K562 (cell line): ENCODE results near the gene FANCG. TPM values are rescaled to one million over a fixed set of nuclear protein-coding genes. Genes with fewer than 3 reads are reported as not detected.

Experiments used
- polyA plus RNA-seq, 8 experiments: library from polyadenylated mRNA; depleted of rRNA in 4 of 8; stranded (reverse) in 5 of 8; unstranded in 3 of 8; fragments of >200 nt; fragmentation: Nextera tagmentation in 2 of 8; fragmentation: Illumina TruSeq in 1 of 8; extraction: Ambion mirVana in 2 of 8; extraction: Trizol in 1 of 8; gene quantifications; 2 replicates each; pipeline versions ENCODE4 v1.2.1 to v1.2.3, GENCODE V29; 2011 to 2014; ENCODE audit warnings: inconsistent platforms in 1 of 8, missing spikeins in 1 of 8
- small RNA-seq: library from RNA; depleted of rRNA; stranded (forward); fragments of <200 nt; gene quantifications from one replicate; pipeline ENCODE3, GENCODE V24; 2014
- total RNA-seq, 7 experiments: library from RNA; depleted of rRNA in 6 of 7; stranded (reverse); fragments of >200 nt in 6 of 7; fragmentation: Illumina TruSeq in 2 of 7; extraction: Trizol in 2 of 7; gene quantifications; 2 replicates each; pipeline versions ENCODE4 v1.2.1 to v1.2.3, GENCODE V29; 2011 to 2021; ENCODE audit warnings: low replicate concordance in 1 of 7

Gene FANCG
- total and polyA plus RNA-seq, 9 of the 15 experiments (the other 6 are each of a cell fraction or from before 2014, with no cell fraction given): 7.5 to 43.9 (median 31.0) TPM

Small RNA genes lying within 50 kb of the gene (small RNA-seq; reads per million reads assigned to genes)
- gene RN7SL338P: not detected

Other genes with a start within 250 kb of the FANCG start
- gene PHF24, start 121.7 kb downstream of the FANCG start, total RNA-seq (2014; rRNA removed): not detected in 2 replicates
- not detected in 2 replicates for gene PHF24, start 121.7 kb downstream of the FANCG start, total RNA-seq (2014; rRNA removed; fragmentation: Illumina TruSeq; extraction: Trizol)
- gene PHF24, start 121.7 kb downstream of the FANCG start, total RNA-seq (2015; rRNA removed; fragmentation: Illumina TruSeq; extraction: Trizol): not detected in 2 replicates
- not detected in 2 replicates for gene PHF24, start 121.7 kb downstream of the FANCG start, total RNA-seq (2021)
- gene PHF24, start 121.7 kb downstream of the FANCG start, polyA plus RNA-seq (2011; rRNA removed): 0.01 TPM in 2 replicates
- not detected in 2 replicates for gene PHF24, start 121.7 kb downstream of the FANCG start, polyA plus RNA-seq (2014; fragmentation: Illumina TruSeq; extraction: Trizol)
- gene PHF24, start 121.7 kb downstream of the FANCG start, polyA plus RNA-seq (2014; fragmentation: Nextera tagmentation; extraction: Ambion mirVana): not detected
- 0.01 TPM in 1 of 2 replicates, not detected in the other for gene PHF24, start 121.7 kb downstream of the FANCG start, polyA plus RNA-seq (2014; rRNA removed)
- 4.1 and 5.2 TPM in 2 replicates for gene DNAJB5, start 90.2 kb downstream of the FANCG start, total RNA-seq (2014; rRNA removed)
- gene DNAJB5, start 90.2 kb downstream of the FANCG start, total RNA-seq (2014; rRNA removed; fragmentation: Illumina TruSeq; extraction: Trizol): 3.7 TPM in 2 replicates
- gene DNAJB5, start 90.2 kb downstream of the FANCG start, total RNA-seq (2015; rRNA removed; fragmentation: Illumina TruSeq; extraction: Trizol): 2.6 and 2.7 TPM in 2 replicates
- 3.6 and 4.4 TPM in 2 replicates for gene DNAJB5, start 90.2 kb downstream of the FANCG start, total RNA-seq (2021)
- 1.5 and 1.7 TPM in 2 replicates for gene DNAJB5, start 90.2 kb downstream of the FANCG start, polyA plus RNA-seq (2011; rRNA removed)
- 7.4 and 7.8 TPM in 2 replicates for gene DNAJB5, start 90.2 kb downstream of the FANCG start, polyA plus RNA-seq (2014; fragmentation: Illumina TruSeq; extraction: Trizol)
- gene DNAJB5, start 90.2 kb downstream of the FANCG start, polyA plus RNA-seq (2014; fragmentation: Nextera tagmentation; extraction: Ambion mirVana): under 1 TPM; 0.15 to 0.63 TPM
- 3.7 and 4.2 TPM in 2 replicates for gene DNAJB5, start 90.2 kb downstream of the FANCG start, polyA plus RNA-seq (2014; rRNA removed)
- 192 and 235 TPM in 2 replicates for gene VCP, start 7.3 kb downstream of the FANCG start, total RNA-seq (2014; rRNA removed)
- 199 and 201 TPM in 2 replicates for gene VCP, start 7.3 kb downstream of the FANCG start, total RNA-seq (2014; rRNA removed; fragmentation: Illumina TruSeq; extraction: Trizol)
- gene VCP, start 7.3 kb downstream of the FANCG start, total RNA-seq (2015; rRNA removed; fragmentation: Illumina TruSeq; extraction: Trizol): 199 TPM in 2 replicates
- gene VCP, start 7.3 kb downstream of the FANCG start, total RNA-seq (2021): 232 and 256 TPM in 2 replicates
- 221 and 257 TPM in 2 replicates for gene VCP, start 7.3 kb downstream of the FANCG start, polyA plus RNA-seq (2011; rRNA removed)
- 209 and 259 TPM in 2 replicates for gene VCP, start 7.3 kb downstream of the FANCG start, polyA plus RNA-seq (2014; fragmentation: Illumina TruSeq; extraction: Trizol)
- 10 to 100 TPM in 1 of 2 experiments, 1 to 10 TPM in 1; 7.1 to 15.6 TPM for gene VCP, start 7.3 kb downstream of the FANCG start, polyA plus RNA-seq (2014; fragmentation: Nextera tagmentation; extraction: Ambion mirVana)
- gene VCP, start 7.3 kb downstream of the FANCG start, polyA plus RNA-seq (2014; rRNA removed): 128 and 140 TPM in 2 replicates
- 11.3 and 11.5 TPM in 2 replicates for gene PIGO, start 16.6 kb upstream of the FANCG start, total RNA-seq (2014; rRNA removed)
- 5.4 and 6.7 TPM in 2 replicates for gene PIGO, start 16.6 kb upstream of the FANCG start, total RNA-seq (2014; rRNA removed; fragmentation: Illumina TruSeq; extraction: Trizol)
- gene PIGO, start 16.6 kb upstream of the FANCG start, total RNA-seq (2015; rRNA removed; fragmentation: Illumina TruSeq; extraction: Trizol): 5.7 TPM in 2 replicates
- gene PIGO, start 16.6 kb upstream of the FANCG start, total RNA-seq (2021): 13.7 and 15.8 TPM in 2 replicates
- gene PIGO, start 16.6 kb upstream of the FANCG start, polyA plus RNA-seq (2011; rRNA removed): 9.7 and 15.0 TPM in 2 replicates
- 10.1 and 12.2 TPM in 2 replicates for gene PIGO, start 16.6 kb upstream of the FANCG start, polyA plus RNA-seq (2014; fragmentation: Illumina TruSeq; extraction: Trizol)
- 1 to 10 TPM; 5.6 to 5.9 TPM for gene PIGO, start 16.6 kb upstream of the FANCG start, polyA plus RNA-seq (2014; fragmentation: Nextera tagmentation; extraction: Ambion mirVana)
- gene PIGO, start 16.6 kb upstream of the FANCG start, polyA plus RNA-seq (2014; rRNA removed): 10.2 and 11.1 TPM in 2 replicates
- 215 and 273 TPM in 2 replicates for gene STOML2, start 23.2 kb upstream of the FANCG start, total RNA-seq (2014; rRNA removed)
- 109 and 132 TPM in 2 replicates for gene STOML2, start 23.2 kb upstream of the FANCG start, total RNA-seq (2014; rRNA removed; fragmentation: Illumina TruSeq; extraction: Trizol)
- gene STOML2, start 23.2 kb upstream of the FANCG start, total RNA-seq (2015; rRNA removed; fragmentation: Illumina TruSeq; extraction: Trizol): 131 and 132 TPM in 2 replicates
- gene STOML2, start 23.2 kb upstream of the FANCG start, total RNA-seq (2021): 211 and 214 TPM in 2 replicates
- 196 and 209 TPM in 2 replicates for gene STOML2, start 23.2 kb upstream of the FANCG start, polyA plus RNA-seq (2011; rRNA removed)
- gene STOML2, start 23.2 kb upstream of the FANCG start, polyA plus RNA-seq (2014; fragmentation: Illumina TruSeq; extraction: Trizol): 174 and 184 TPM in 2 replicates
- gene STOML2, start 23.2 kb upstream of the FANCG start, polyA plus RNA-seq (2014; fragmentation: Nextera tagmentation; extraction: Ambion mirVana): 100 to 1,000 TPM; 110 to 125 TPM
- gene STOML2, start 23.2 kb upstream of the FANCG start, polyA plus RNA-seq (2014; rRNA removed): 220 and 244 TPM in 2 replicates
- 4.2 and 4.7 TPM in 2 replicates for gene ATOSB, start 35.9 kb upstream of the FANCG start, total RNA-seq (2014; rRNA removed)
- gene ATOSB, start 35.9 kb upstream of the FANCG start, total RNA-seq (2014; rRNA removed; fragmentation: Illumina TruSeq; extraction: Trizol): 2.1 and 2.3 TPM in 2 replicates
- gene ATOSB, start 35.9 kb upstream of the FANCG start, total RNA-seq (2015; rRNA removed; fragmentation: Illumina TruSeq; extraction: Trizol): 3.6 and 4.0 TPM in 2 replicates
- gene ATOSB, start 35.9 kb upstream of the FANCG start, total RNA-seq (2021): 4.0 and 6.0 TPM in 2 replicates
- gene ATOSB, start 35.9 kb upstream of the FANCG start, polyA plus RNA-seq (2011; rRNA removed): 8.0 and 10.2 TPM in 2 replicates
- 4.5 and 6.0 TPM in 2 replicates for gene ATOSB, start 35.9 kb upstream of the FANCG start, polyA plus RNA-seq (2014; fragmentation: Illumina TruSeq; extraction: Trizol)
- 1 to 10 TPM in 1 of 2 experiments, under 1 TPM in 1; 0.45 to 1.1 TPM for gene ATOSB, start 35.9 kb upstream of the FANCG start, polyA plus RNA-seq (2014; fragmentation: Nextera tagmentation; extraction: Ambion mirVana)
- gene ATOSB, start 35.9 kb upstream of the FANCG start, polyA plus RNA-seq (2014; rRNA removed): 6.4 and 7.0 TPM in 2 replicates
- gene UNC13B, start 82.1 kb upstream of the FANCG start, total RNA-seq (2014; rRNA removed): 7.0 and 9.1 TPM in 2 replicates
- gene UNC13B, start 82.1 kb upstream of the FANCG start, total RNA-seq (2014; rRNA removed; fragmentation: Illumina TruSeq; extraction: Trizol): 8.9 and 9.6 TPM in 2 replicates
- 8.2 and 8.3 TPM in 2 replicates for gene UNC13B, start 82.1 kb upstream of the FANCG start, total RNA-seq (2015; rRNA removed; fragmentation: Illumina TruSeq; extraction: Trizol)
- 11.1 and 11.5 TPM in 2 replicates for gene UNC13B, start 82.1 kb upstream of the FANCG start, total RNA-seq (2021)
- gene UNC13B, start 82.1 kb upstream of the FANCG start, polyA plus RNA-seq (2011; rRNA removed): 7.5 and 10.0 TPM in 2 replicates
- 10.0 and 11.3 TPM in 2 replicates for gene UNC13B, start 82.1 kb upstream of the FANCG start, polyA plus RNA-seq (2014; fragmentation: Illumina TruSeq; extraction: Trizol)
- gene UNC13B, start 82.1 kb upstream of the FANCG start, polyA plus RNA-seq (2014; fragmentation: Nextera tagmentation; extraction: Ambion mirVana): 1 to 10 TPM; 2.4 to 3.9 TPM
- 8.6 and 9.0 TPM in 2 replicates for gene UNC13B, start 82.1 kb upstream of the FANCG start, polyA plus RNA-seq (2014; rRNA removed)